HUDEP-2 (cell line): ENCODE measurements around the gene CAMTA1.

Source experiments
- DNase-seq, 76 experiments: peaks; one replicate each; lab custom pipeline; 2025; ENCODE audit not compliant: unreplicated experiment in 76 of 76; lab: John Stamatoyannopoulos, UW

CAMTA1 gene

GRCh38 chr1:6969762-6970161, 184.5 kb downstream of the CAMTA1 start:
- no peak for DNase-seq

- DNase-seq = no peak
These were observed 185.0 kb downstream of the CAMTA1 start for GRCh38 chr1:6970221-6970620.

DNA sequence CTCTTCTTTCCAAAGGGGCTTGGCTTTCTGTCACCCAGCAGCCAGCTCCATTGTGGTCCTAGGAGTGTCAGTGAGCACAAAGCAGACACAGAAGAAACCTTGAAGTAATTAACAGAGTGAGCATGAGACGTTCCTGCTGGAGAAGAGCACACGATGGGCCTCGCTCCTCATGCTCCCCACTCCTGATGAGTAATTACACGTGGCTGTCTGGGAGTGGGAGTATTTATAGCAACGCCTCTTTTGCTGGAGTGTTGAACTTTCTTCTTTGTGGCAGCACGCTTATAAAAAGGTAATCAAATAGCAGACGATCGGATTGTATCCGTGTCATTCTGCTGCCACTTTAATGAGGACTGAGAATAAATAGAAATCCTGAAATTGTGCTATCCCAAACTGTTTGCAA, 185.8 kb downstream of the CAMTA1 start:
- no peak for DNase-seq

DNA sequence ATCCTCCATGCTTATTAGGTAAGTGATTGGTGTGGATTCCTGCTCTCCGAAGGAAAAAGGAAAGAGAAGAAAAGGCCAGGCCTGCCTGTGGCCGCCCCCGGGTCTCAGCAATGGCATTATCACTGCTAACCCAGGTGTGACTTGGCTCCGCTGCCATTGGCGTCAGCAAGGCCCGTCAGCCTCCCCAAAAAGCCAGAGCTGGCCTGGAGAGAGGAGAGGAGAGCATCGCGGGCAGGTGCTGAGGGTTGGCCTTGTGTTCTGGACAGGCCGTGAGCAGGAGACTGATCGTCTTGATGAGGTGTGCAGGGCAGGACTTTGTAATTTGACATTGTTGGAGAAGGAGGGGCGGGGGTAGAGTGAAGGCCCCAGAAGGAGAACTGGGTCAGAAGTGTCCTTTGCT, 186.4 kb downstream of the CAMTA1 start:
- DNase-seq = no peak

- DNase-seq = peak in 7 of 76 experiments; percentile 6 to 40 (median 25)
These were observed 187.1 kb downstream of the CAMTA1 start for GRCh38 chr1:6972399-6972798.

GRCh38 chr1:6975331-6976043, 190.2 kb downstream of the CAMTA1 start:
- DNase-seq = no peak

DNA sequence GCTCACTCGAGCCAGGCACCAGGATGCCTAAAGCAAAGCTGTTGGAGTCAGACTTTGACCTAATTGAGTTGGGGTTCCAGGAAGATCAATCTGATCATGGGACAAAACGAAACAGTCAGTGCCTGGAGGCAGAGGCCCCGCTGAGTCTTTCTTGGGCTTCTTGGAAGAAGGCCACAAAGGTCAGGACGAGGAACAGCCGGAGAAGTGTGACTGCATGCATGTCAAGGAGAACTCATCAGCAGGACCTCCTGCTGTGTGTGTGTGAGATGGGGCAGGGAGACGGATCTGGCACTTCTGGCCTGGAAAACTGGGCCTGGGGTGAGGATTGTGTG, 190.8 kb downstream of the CAMTA1 start:
- DNase-seq = no peak

DNA sequence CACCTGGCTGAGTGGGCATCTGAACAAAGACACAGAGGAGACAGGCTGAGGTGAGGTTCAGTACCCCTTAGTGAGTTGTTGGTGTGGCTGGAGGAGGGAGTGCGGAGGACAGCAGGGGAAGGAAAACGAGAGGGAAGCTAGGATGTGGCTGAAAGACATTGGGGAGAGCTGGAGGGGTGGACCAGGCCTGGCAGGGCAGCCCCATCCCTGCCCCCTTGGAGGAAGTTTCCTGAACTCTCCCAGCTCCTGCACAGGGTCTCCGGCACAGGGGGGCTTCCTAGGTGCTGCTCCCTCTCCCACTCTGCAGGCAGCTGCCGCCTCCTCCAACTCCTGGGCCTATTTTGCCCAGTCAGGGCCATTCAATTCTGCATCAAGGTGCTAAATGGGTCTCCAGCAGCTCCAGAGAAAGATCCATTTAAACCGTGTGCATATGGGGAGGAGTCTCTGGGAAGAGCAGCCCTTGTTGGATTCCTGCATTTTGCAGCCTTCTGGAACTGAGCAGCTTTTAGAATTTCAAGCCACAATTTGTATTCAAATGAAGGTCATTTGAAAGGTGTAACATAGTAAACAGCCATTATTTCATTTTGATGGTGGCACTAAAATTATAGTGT, 193.9 kb downstream of the CAMTA1 start:
- DNase-seq = no peak

DNA sequence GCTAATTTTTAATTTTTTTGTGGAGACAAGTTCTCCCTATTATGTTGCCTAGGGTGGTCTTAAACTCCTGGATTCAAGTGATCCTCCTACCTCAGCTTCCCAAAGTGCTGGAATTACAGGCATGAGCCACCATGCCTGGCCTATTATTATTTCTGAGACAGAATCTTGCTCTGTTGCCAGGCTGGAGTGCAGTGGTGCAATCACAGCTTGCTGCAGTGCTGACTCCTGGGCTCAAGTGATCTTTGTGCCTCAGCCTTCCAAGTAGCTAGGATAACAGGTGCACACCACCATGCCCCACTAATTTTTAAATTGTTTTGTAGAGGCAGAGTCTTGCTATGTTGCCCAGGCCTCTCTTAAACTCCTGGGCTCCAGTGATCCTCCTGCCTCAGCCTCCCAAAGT, 196.3 kb downstream of the CAMTA1 start:
- DNase-seq = no peak

GRCh38 chr1:6982443-6982842, 197.2 kb downstream of the CAMTA1 start:
- no peak for DNase-seq

- DNase-seq = no peak
These were observed 197.6 kb downstream of the CAMTA1 start for GRCh38 chr1:6982860-6983259.

GRCh38 chr1:6984536-6984935, 199.3 kb downstream of the CAMTA1 start:
- DNase-seq = no peak

GRCh38 chr1:6984986-6985385, 199.7 kb downstream of the CAMTA1 start:
- DNase-seq = no peak

DNA sequence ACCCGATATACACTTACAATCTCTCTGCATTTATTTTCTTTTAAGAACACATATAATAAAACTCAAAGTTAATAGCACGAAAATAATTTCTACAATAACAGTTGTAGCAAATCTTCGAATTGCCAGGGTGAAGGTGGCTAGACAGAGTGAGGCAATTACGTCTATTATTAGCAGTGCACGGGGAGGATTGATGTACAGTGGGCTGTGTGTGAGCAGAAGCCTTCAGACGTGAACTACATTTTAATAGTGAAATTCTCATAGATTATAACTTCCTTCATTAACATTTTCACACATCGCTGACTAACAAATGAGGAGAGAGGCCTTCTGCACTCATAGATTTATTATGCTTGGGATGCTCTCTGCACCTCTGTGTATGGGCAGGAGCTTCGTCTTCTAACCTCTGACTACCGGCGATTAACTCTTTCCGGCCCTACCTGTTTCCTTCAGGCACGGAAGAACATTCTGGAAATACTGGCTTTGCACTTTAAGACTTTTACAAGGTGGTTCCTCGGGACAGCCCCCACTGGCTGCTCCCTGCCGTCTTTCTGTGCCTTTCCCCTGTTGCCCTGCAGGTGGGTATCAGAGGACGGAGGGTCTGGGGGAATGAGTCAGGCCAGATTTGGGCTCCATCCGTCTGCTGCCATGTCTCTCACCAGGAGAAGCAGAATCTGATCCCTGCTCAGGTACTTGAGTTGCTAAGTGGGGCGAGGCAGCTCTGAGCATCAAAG, 200.5 kb downstream of the CAMTA1 start:
- DNase-seq = no peak

GRCh38 chr1:6986281-6986680, 201.0 kb downstream of the CAMTA1 start:
- no peak for DNase-seq

GRCh38 chr1:6987940-6988339, 202.7 kb downstream of the CAMTA1 start:
- DNase-seq = no peak

GRCh38 chr1:6988796-6989195, 203.5 kb downstream of the CAMTA1 start:
- no peak for DNase-seq

GRCh38 chr1:6989212-6990159, 204.2 kb downstream of the CAMTA1 start:
- no peak for DNase-seq

- no peak for DNase-seq
These were observed 206.0 kb downstream of the CAMTA1 start for GRCh38 chr1:6991266-6991665.

GRCh38 chr1:6995789-6996188, 210.5 kb downstream of the CAMTA1 start:
- DNase-seq = no peak

- no peak for DNase-seq
These were observed 211.1 kb downstream of the CAMTA1 start for GRCh38 chr1:6996371-6996770.
